ENCODE results near the gene KLHL24.

KLHL24 gene

DNA sequence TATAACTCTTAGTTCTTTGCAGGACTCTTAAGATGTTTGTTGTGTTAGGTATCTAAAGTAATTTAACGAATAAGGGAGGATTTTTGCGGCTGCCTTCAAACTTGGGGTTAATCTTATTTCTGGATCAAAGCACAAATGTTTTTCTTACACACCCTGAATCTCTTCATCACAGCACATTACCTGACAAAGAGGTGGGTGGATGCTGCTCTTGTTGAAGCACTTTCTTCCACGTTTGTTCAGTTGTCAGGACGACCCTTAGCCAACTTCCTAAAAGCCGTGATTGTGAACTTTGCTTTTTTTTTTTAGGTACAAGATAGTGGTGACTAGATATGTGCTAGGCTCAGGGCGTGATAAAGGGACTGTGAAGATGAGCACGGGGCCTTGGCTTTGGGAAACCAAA lies 98.1 kb downstream of the KLHL24 start:
- no peaks in the 10 kb centered on the region for H3K9me3 ChIP-seq (ENCODE audit: insufficient read depth, low read depth, low read length)
- no peak overlapping the region for H2BK5ac ChIP-seq (ENCODE audit: low read depth, low read length, poor library complexity)
- no peak overlapping the region for H3K4ac ChIP-seq (ENCODE audit: low read depth, low read length)
- H2BK120ac ChIP-seq (ENCODE audit: insufficient read depth, low read length, poor library complexity) = no peak overlapping the region
- H3K79me1 ChIP-seq (ENCODE audit: low read length) = no peaks in the 10 kb centered on the region
- no peak overlapping the region for H3K4me3 ChIP-seq (ENCODE audit: low read depth, low read length)
- H3K27me3 ChIP-seq (ENCODE audit: insufficient read depth, low read length) = no peaks in the 10 kb centered on the region
- no peak overlapping the region for H2AK5ac ChIP-seq (ENCODE audit: low read length)
- H3K23ac ChIP-seq (ENCODE audit: low read length) = no peak overlapping the region
- H3K4me1 ChIP-seq (ENCODE audit: control insufficient read depth in 1 of 2, insufficient read depth in 2 of 2, low read length in 2 of 2) = peaks cover 0 to 2% of the 10 kb centered on the region in 2 experiments
- no peak for DNase-seq
- H4K8ac ChIP-seq (ENCODE audit: low read depth, low read length) = no peak overlapping the region
- no peak overlapping the region for H2AFZ ChIP-seq (ENCODE audit: insufficient read depth, low read length, poor library complexity)
- H3K79me2 ChIP-seq (ENCODE audit: control insufficient read depth, insufficient read depth, low read length, poor library complexity) = no peaks in the 10 kb centered on the region
- no peak overlapping the region for H3K9ac ChIP-seq (ENCODE audit: low read length)
- H4K12ac ChIP-seq (ENCODE audit: low read depth, low read length) = no peak overlapping the region
- no peak overlapping the region for H3K4me2 ChIP-seq (ENCODE audit: low read length)
- H3K18ac ChIP-seq (ENCODE audit: low read length) = no peak overlapping the region
- H3K36me3 ChIP-seq (ENCODE audit: control insufficient read depth in 1 of 2, insufficient read depth in 2 of 2, low read length in 2 of 2) = peaks cover 16 to 24% of the 10 kb centered on the region in 2 experiments
- no CpG with 5 or more reads among the region's 7 CpGs for WGBS (ENCODE audit: extremely low coverage, insufficient coverage, insufficient read length)
- H4K91ac ChIP-seq (ENCODE audit: low read depth, low read length) = no peak overlapping the region
- H3K27ac ChIP-seq (ENCODE audit: low read depth, low read length) = no peak overlapping the region
- H2BK12ac ChIP-seq (ENCODE audit: low read length) = no peak overlapping the region
- H3K14ac ChIP-seq (ENCODE audit: low read length) = no peak overlapping the region

Measured in trophoblast cell (in vitro differentiated cells and primary cell).